Osteoblast (primary cell): ENCODE data around the gene CHRM5. TPM values are rescaled to one million over a fixed set of nuclear protein-coding genes. Genes with fewer than 3 reads are reported as not detected.
A peak's percentile ranks its signal among the peaks of the same experiment; 100 is the strongest.

Experiments used
- DNase-seq: peaks from one replicate; pipeline ENCODE4 v3.0.0; 2011; ENCODE audit warnings: low spot score, mixed read lengths; ENCODE audit not compliant: insufficient read length; ENCODE audit errors: missing footprints
- H2AFZ ChIP-seq: 2 replicates; pipeline ENCODE4 v1.6.0; 2011; ENCODE audit warnings: mild to moderate bottlenecking, low read length
- H3K27ac ChIP-seq: 2 replicates; pipeline ENCODE4 v1.5.1; 2011; ENCODE audit warnings: mild to moderate bottlenecking, low read depth, low read length, moderate library complexity
- H3K27me3 ChIP-seq: 2 replicates; pipeline ENCODE4 v1.6.0; 2012; ENCODE audit warnings: mild to moderate bottlenecking, control low read depth, inconsistent platforms, low read length, moderate library complexity; ENCODE audit not compliant: insufficient read depth
- H3K36me3 ChIP-seq: 2 replicates; pipeline ENCODE4 v1.5.1; 2011; ENCODE audit warnings: mild to moderate bottlenecking, low read length, control low read depth, moderate library complexity; ENCODE audit not compliant: insufficient read depth
- H3K4me1 ChIP-seq: 2 replicates; pipeline ENCODE4 v1.5.1; 2011; ENCODE audit warnings: mild to moderate bottlenecking, low read length, control low read depth, moderate library complexity; ENCODE audit not compliant: insufficient read depth
- H3K4me2 ChIP-seq: 2 replicates; pipeline ENCODE4 v1.6.0; 2011; ENCODE audit warnings: mild to moderate bottlenecking, low read length; ENCODE audit not compliant: insufficient read depth
- H3K4me3 ChIP-seq: fragments of 200-600 bp; sonication (generic); 3 replicates; pipeline ENCODE4 v1.5.1; 2012; ENCODE audit warnings: mild to moderate bottlenecking, low read length, inconsistent platforms; ENCODE audit not compliant: insufficient read depth
- H3K79me2 ChIP-seq: 2 replicates; pipeline ENCODE4 v1.6.0; 2012; ENCODE audit warnings: mild to moderate bottlenecking, low read length, control low read depth, inconsistent platforms; ENCODE audit not compliant: insufficient read depth
- H3K9me3 ChIP-seq: 2 replicates; pipeline ENCODE4 v1.5.1; 2011; ENCODE audit warnings: low read depth, low read length, control low read depth
- H4K20me1 ChIP-seq: 2 replicates; pipeline ENCODE4 v1.6.0; 2012; ENCODE audit warnings: mild to moderate bottlenecking, low read length, control low read depth; ENCODE audit not compliant: insufficient read depth
- total RNA-seq: library from RNA; depleted of rRNA; stranded (reverse); fragments of >200 nt; gene quantifications from 2 replicates; pipeline ENCODE4 v1.2.3, GENCODE V29; 2012
- TF ChIP-seq, protein P1 (sequence below): IDR thresholded peaks from 2 replicates; pipeline ENCODE4 v1.5.1; 2011; ENCODE audit warnings: mild to moderate bottlenecking, low read depth, low read length, moderate library complexity; ENCODE audit errors: extremely low read depth

CHRM5 gene
- total RNA-seq, 1 donor, result under 0.01 TPM

DNA sequence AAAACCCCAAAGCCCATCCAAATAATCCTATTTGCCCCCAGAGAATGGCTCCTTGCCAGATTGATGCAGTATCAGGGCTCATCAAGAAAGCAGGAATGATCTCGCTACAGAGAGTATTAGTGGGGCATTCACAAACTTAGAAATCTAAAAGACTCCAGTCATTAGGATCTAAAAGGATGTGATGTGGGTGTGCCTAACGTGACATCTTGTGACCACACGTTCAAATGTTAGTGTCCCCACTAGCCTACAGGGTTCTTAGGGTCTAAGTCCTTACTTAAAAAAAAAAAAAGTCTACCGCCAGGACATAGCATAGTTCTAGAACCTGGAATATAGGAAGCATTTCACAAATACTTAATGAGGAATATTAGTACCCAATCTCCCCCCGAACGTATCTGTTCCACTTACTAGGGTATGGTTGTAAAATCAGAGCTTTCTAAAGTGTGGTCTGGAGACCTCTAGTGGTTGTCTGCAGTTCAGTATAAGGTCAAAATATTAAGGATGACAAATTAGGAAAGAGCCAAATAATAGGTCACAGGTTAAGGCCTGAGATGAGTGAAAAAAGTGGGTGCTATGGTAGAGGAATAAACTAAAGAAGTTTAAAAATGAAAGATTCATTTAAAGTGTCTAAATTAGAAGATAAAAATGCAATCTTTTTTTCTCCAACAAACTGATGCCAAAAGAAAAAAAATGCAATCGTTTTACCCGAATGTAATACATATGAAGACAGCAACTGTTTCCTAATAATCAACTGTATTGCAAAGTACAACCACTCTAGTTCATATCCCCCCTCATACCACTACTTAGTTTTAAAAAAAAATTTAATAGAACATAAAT, 4.2 kb upstream of the CHRM5 start:
- Histone ChIP-seq H3K27ac (no peak overlapping the region), H3K4me3 (no peak overlapping the region), H3K79me2 (no peaks in the 10 kb centered on the region), H4K20me1 (peaks cover 3% of the 10 kb centered on the region), H3K36me3 (no peaks in the 10 kb centered on the region), H3K27me3 (no peaks in the 10 kb centered on the region), H3K9me3 (no peaks in the 10 kb centered on the region), H3K4me2 (no peak overlapping the region), H3K4me1 (peaks cover 5% of the 10 kb centered on the region), H2AFZ (no peak overlapping the region)
- TF ChIP-seq, protein P1, sequence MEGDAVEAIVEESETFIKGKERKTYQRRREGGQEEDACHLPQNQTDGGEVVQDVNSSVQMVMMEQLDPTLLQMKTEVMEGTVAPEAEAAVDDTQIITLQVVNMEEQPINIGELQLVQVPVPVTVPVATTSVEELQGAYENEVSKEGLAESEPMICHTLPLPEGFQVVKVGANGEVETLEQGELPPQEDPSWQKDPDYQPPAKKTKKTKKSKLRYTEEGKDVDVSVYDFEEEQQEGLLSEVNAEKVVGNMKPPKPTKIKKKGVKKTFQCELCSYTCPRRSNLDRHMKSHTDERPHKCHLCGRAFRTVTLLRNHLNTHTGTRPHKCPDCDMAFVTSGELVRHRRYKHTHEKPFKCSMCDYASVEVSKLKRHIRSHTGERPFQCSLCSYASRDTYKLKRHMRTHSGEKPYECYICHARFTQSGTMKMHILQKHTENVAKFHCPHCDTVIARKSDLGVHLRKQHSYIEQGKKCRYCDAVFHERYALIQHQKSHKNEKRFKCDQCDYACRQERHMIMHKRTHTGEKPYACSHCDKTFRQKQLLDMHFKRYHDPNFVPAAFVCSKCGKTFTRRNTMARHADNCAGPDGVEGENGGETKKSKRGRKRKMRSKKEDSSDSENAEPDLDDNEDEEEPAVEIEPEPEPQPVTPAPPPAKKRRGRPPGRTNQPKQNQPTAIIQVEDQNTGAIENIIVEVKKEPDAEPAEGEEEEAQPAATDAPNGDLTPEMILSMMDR, result peak; percentile 75
- peak; percentile 79 for DNase-seq

DNA sequence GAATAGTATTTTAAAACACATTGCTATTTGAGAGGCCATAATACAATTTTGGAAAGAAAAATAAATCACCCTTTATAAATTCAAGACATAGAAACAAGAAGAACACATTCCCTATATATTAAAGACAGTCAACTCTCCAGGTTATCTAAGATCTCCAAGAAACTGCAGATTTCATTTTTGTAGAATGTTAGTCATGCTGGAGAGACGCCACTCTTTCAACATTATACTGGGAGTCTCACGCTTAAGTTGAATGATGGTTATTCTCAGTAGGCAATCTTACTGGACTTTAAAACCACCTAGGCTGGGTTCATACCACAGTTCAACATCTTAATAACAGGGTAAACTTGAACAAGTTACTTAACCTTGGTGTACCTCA, 3.6 kb upstream of the CHRM5 start:
- H2AFZ ChIP-seq, result no peak overlapping the region
- H4K20me1 ChIP-seq, result peaks cover 3% of the 10 kb centered on the region
- no peaks in the 10 kb centered on the region for H3K36me3 ChIP-seq
- no peak overlapping the region for H3K4me3 ChIP-seq
- no peaks in the 10 kb centered on the region for H3K9me3 ChIP-seq
- no peak overlapping the region for H3K4me2 ChIP-seq
- no peaks in the 10 kb centered on the region for H3K27me3 ChIP-seq
- H3K27ac ChIP-seq, result no peak overlapping the region
- H3K79me2 ChIP-seq, result no peaks in the 10 kb centered on the region
- DNase-seq, result no peak
- H3K4me1 ChIP-seq, result peaks cover 5% of the 10 kb centered on the region
- TF ChIP-seq, protein P1, result no peak

DNA sequence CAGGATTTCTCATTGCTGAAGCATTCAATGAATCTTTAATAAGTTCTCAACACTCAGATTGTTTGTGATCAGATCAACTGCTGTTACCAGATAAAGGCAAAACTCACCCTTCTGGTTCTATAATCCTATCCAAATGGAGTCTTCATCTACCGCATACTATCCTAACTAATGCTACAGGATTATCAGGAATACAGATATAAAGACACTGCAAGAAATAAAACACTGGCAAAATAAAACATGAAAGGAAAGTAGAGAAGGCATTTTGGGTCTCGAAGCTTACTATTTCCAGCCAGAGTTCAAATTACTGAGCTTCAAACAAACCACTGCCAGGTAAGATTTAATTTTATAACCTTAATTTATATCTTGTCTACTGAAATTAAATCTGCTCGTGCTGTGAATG, 524 bp downstream of the CHRM5 start:
- Histone ChIP-seq H4K20me1 (peaks cover 2% of the 10 kb centered on the region), H3K79me2 (no peaks in the 10 kb centered on the region), H3K36me3 (no peaks in the 10 kb centered on the region), H3K9me3 (no peaks in the 10 kb centered on the region), H3K4me1 (peaks cover 5% of the 10 kb centered on the region), H3K4me2 (no peak overlapping the region), H2AFZ (no peak overlapping the region), H3K27me3 (no peaks in the 10 kb centered on the region), H3K4me3 (no peak overlapping the region), H3K27ac (no peak overlapping the region)
- TF ChIP-seq, protein P1, result no peak
- no peak for DNase-seq

DNA sequence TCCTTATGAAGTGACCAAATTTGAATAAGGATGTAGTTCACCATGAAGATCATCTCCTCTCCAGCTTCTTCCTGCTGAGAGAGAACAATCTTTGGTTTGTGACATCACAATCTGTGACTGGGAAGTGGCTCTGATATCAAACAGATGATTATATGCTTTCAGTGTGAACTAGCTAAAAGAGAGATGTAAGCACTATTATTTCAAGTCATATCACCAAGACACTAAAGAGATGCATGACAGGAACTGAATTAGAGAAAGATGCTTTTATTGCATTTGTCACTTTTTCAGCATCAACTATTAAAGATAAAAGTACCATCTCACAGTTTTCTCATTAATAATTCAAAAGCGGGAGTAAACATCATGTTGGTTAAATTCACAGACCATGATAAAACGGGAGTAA, 3.5 kb downstream of the CHRM5 start:
- no peaks in the 10 kb centered on the region for H3K27me3 ChIP-seq
- H3K36me3 ChIP-seq, result no peaks in the 10 kb centered on the region
- H3K4me1 ChIP-seq, result peaks cover 3% of the 10 kb centered on the region
- H3K4me2 ChIP-seq, result no peak overlapping the region
- H4K20me1 ChIP-seq, result no peaks in the 10 kb centered on the region
- no peaks in the 10 kb centered on the region for H3K9me3 ChIP-seq
- H2AFZ ChIP-seq, result no peak overlapping the region
- DNase-seq, result no peak
- no peak overlapping the region for H3K4me3 ChIP-seq
- TF ChIP-seq, protein P1, result no peak
- no peak overlapping the region for H3K27ac ChIP-seq
- H3K79me2 ChIP-seq, result no peaks in the 10 kb centered on the region
